HuH-7 (cell line): ENCODE data around the gene CDCA4.
"Not testable (repeated sequence)": the region's sequence is repeated elsewhere in the genome, so short reads cannot be mapped to it uniquely, and the experiment has no call there.

ENCODE experiments used
- DNase-seq: peaks from one replicate; pipeline ENCODE4 v3.0.0; 2011; ENCODE audit warnings: low spot score

CDCA4 gene

DNA sequence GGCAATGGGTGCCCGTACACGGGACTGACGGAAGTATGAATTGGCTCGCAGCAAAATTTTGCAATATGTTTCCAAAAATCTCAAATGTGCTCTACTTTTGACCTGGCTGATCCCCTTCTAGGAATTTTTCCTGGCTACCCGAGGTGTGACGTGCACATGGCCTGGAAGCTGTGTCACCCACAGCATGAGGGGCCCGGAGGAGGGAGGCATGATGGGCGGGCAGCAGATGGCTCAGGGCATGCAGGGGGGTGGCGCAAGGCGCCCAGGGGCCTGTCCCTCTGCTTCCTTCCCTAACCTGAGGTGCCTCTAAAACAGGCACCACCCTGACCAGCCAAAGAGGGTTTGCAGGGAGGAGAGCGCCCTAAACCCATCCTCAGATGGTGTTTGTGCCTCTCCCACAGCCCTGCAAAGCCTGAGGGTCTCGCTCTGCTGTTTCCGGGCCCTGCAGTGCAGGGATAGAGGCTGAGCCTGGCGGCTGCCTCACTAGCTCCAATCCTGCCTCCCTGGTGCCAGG is 37.7 kb upstream of the CDCA4 start:
- DNase-seq = no peak

DNA sequence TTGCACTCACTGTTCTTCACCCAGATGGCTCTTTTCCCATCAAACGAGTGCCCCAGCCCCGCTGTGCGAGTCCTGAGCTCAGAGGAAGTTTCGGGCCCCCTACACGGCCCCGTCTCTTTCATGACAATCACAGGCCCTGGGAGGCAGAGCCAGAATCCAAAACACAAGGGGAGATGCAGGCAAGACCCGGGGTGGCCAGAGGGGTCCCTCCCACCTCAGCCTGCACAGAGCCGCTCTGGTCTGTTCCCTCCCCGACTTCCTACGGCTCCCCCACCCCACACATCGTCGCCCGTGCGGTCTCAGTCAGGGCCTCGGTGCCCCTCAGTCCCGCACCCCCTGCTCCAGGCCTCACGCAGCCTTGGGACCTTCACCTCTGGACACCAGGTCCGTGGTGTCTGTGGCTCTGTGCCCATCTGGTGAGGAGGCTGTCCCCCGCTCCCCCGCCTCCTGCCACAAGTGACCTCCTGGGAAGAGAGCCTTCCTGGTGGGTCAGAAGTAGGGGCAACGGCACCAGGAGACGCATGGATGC is 35.5 kb upstream of the CDCA4 start:
- no peak for DNase-seq

DNA sequence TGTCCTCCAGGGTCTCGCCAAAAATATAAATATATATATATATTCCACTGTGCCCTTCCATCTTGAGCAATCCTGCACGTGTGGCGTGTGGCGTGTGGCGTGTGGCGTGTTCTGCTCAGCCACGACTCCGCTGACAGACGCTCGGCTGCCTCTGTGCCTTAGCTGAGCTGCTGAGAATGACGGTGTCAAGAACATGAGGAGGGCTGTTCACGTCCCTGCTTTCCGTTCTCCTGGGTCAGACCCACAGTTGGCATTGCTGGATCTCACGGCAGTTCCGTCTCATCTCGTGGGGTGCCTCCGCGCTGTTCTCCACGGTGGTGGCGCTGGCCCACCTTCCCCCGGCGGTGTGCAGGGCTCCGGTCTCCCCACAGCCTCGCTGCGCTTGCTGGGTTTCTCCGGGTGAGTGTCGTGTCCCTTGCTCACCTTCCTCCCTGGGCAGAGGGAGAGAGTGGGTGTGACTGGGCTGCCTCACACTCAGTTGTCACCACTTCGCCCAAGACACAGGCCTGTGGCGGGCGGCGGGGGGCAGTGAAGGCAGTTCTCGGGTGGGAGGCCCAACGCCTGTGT is 34.9 kb upstream of the CDCA4 start:
- no peak for DNase-seq

DNA sequence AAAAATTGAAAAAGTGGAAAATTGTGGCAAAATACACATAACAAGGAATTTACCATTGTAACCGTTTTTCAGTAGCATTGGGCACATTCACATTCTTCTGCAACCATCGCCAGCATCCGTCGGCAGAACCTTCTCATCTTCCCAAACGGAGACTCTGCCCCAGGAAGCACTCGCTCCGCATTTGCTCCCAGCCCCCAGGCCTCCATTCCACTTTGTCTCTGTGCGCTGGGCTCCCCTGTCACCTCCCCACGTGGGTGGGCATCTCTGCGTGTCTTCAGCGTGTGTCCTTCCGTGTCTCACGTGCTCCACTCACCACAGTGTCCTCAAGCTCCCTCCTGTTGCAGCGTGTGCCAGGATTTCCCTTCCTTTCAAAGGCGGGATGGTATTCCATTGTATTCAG is 34.5 kb upstream of the CDCA4 start:
- DNase-seq = no peak

DNA sequence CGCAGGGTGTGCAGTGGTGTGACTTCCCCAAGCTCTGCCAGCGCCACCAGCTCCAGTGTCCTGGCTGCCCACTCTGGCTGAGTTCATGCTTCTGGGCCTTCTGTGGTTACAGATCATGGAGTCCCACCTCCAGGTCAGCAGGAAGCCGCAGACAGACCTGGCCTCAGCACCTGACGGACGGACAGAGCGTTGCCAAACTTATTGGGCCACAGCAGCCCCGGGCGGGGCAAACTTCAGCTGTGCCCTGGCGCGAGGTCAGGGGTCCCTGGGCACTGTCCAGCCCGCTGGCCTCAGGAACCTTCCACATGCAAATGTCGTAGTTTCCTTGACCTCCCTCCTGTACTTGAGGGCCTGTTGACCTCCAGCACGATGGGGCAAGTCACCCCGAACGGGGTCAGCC is 33.1 kb upstream of the CDCA4 start:
- no peak for DNase-seq

DNA sequence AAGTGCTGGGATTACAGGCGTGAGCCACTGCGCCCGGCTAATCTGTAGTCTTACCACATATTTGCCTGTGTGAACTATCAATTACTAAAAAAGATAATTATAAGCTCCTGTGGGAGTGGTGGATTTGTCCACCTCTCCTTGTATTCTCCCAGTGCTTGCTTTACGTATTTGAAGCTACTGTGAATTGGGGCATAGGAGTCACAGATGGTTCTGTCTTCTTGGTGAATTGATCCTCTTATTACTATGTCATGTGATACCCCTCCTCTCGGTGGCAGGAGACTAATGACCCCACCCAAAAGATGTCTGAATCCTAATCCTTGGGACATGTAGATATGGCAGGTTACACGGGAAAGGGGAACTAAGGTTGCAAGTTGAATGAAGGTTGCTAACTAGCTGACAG is 32.5 kb upstream of the CDCA4 start:
- DNase-seq = no peak

DNA sequence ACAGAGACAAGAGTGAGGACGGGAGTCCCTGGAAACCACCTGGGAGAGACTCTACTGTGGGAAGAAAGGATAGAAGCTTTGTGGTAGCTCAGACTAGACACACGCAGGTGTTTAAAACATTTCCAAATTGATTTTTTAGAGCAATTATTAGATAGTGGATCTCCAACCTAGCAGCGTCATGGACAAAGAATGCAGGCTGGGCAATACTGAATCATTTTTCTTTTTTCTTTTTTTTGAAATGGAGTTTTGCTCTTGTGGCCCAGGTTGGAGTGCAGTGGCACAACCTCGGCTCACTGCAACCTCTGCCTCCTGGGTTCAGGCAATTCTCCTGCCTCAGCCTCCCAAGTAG is 31.2 kb upstream of the CDCA4 start:
- no peak for DNase-seq

DNA sequence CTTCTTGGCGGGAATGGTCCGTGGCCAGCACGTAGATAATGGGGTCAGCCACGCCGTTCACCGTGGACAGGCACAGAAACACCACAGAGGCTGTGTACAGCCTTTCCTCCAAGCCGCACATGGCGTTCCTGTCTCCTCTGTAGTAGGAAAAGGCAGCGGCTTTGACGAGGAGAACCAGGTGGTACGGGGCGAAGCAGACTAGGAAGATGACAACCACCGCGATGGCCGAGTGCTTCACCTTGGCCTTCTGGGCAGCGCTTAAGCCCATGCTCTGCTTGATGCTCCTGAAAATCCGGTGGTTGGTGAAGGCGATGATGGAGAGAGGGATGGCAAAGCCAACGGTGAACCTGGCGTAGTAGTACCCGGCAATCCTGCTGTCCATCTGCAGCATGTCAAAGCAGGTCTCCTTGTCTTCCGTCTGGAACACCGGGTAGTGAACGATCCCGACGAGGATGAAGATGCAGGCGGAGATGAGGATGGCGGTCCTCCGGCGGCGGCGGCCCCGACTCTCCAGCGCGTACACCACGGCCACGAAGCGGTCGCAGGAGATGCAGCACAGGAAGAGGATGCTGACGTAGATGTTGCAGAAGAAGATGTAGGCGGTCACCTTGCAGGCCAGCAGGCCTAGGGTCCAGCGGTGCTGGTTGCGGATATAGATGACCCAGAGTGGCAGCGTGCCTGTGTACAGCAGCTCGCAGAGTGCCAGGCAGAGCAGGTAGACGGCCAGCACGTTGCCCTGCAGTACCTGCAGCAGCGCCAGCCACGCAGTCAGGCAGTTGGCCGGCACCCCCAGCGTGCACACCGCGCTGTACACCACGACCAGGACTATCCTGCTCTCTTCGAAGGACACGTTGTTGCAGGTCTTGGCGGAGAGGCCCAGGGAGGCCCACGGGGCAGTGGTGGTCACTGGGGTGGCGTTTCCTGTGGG is 30.6 kb upstream of the CDCA4 start:
- DNase-seq = no peak

DNA sequence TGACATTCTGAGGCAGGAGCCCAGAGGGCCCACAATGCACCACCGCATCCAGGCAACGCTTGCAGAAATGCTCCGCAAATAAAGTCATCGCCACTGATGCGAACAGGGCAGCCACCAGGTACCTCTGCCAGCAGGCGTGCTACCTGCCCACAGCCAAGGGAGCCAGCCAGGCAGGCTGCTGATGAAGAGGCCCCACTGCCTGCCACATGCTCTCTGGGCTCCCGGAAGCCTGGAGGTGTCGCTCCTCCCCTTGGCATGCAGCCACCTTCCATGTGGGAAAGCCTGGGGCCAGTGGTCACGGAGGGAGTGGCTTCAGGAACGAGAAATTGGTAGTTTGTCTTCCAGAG is 29.6 kb upstream of the CDCA4 start:
- DNase-seq = no peak

DNA sequence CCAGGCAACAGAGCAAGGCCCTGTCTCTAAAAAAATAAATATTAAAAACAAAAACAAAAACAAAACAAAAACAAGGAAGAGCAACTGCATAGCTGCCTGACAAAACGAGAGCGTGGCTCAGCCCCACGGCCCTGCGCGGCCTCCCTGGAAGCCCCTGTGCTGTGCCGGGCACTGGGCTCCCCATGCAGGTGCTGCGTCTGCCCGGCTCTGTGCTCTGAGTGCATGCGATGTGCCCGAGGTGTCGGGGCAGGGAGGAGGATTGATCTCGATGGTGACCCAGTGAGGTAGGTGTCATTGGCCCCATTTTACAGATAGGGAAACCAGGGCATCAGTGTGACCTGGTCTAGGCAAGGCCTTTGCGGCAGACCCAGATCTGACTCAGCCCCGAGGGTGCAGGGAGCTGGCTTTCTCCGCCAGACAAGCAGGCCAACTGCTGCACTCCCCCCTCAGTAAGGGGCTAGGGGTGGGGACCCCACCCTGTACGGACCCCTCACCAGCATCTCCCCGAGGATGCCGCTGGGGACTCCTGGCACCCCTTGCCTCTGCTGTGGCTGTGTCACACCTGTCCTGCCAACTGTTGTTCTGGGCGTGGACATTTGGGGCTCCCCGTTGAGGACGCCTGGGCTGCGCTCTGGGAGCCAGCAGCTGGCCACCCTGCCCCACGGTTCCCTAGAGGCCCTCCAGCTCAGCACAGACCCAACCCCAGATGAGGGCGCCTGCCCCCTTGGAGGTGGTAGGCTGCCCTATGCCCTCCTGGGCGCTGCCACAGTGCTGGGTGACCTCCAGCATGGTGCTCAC is 29.1 kb upstream of the CDCA4 start:
- DNase-seq = no peak

DNA sequence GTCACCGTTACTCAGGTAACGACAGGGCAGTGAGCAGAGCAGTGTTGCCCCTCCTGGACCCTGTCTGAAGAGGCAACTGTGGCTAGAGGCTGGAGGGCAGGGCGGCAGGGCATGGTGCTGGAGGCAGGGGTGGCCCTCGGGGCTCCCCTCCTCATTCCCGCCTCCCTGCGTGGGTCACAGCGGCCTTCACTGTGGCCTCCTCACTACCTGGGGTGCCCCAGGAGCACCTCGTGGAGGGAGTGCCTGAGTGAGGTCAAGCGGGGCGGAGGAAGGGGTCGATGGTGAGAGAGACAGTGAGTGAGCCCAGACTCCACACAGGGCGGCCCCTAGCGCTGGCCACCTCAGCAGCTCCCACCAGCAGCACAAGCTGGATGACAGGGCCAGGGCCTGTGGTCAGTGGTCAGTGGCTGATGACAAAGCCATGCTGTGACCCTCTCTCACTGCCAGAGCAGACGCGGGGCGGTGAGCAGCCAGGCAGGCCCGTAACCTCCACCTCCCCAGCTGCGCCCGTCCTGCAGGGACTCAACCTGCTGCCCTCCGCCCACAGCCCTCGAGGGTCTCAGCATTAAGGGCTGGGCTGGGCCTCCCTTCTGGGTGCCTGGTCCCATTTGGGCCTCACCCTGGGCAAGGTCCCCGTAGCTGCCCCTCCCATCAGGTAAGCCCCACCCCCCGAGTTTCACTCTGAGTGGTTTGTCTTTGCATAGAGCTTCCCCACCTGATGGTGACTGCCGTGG is 26.6 kb upstream of the CDCA4 start:
- no peak for DNase-seq

DNA sequence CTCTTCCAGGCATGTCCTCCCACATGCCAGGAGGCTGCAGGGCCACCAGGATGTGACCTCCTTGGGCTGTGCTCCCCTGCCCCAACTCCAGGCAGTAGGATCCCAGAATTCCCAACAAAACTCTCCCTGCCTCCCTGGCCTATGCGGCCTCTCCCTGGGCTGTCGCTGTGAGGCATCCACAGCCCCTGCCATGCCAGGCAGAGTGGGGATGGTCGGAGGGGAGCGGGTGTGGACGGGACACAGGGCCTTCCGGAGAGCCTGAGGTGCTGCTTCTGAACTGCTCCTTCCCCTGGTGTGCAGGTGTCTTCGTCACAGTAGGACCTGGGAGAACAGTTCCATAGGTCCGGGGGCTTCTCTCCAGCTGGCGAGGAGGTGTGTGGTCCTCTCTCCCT is 26.0 kb upstream of the CDCA4 start:
- peak; percentile 4 for DNase-seq

DNA sequence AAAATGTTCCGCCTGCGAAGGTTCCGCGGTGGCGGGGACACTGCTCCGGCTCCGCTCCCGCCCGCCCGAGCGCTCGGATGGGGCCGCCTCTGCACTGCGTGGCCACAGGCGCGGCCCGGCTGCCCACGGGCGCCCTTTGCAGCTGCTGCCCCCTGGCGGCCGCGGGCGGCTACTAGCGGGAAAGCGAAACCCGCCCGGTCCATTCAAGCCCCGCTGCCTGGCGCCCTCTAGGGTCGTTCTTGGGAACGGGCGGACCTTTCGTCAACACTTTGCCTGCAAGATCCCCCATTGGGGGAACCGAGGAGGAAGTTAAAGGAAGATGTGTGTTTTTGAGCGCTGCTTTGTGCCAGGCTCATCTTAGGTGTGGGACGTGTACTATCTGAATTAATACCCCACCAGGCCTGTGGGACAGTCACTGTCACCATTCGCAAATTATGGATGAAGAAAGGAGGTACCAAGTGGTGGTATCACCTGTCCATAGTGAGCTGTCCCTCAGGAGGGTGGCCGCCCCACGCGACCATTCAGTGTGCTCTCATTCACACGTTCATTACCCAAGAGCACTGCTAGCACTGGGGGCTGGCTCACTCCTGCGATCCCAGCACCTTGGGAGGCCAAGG is 24.9 kb upstream of the CDCA4 start:
- DNase-seq = peak; percentile 97

DNA sequence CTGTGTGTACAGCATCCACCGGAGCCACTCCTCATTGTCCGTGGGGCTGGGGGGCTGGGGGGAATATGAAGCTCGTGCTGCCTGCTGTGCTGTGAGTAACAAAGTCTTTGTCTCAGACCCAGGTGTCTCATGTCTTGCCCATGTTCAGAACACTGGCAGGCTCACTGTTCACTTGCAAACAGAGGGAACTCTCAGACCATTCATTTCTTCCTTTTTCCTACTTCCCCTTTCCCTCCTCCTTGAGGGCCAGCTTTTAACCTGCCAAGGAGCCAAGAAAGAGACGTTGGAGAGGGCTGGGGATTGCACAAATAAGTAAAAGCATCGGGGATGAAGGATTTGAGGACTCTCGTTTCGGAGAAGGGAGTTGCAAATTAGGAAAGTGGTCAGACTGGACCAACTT is 22.8 kb upstream of the CDCA4 start:
- DNase-seq = no peak

DNA sequence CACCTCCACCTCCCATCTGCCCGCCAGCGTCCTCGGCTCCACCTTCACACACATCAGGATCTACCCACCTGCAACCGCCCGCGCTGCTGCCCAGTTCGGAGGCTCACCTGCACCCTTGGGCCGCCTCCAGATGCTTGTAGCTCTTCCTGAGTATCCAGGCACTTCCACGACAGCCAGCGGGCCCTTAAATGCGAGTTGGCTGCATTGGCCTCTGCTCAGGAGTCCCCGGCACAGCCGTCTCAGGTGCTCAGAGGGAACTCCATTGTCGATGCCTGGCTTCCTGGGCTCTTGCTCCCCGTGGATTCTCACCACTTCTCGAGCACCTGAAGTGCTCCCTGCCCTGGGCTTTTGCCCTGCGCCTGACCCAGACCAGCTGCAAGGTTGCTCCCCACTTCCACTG is 21.9 kb upstream of the CDCA4 start:
- no peak for DNase-seq

DNA sequence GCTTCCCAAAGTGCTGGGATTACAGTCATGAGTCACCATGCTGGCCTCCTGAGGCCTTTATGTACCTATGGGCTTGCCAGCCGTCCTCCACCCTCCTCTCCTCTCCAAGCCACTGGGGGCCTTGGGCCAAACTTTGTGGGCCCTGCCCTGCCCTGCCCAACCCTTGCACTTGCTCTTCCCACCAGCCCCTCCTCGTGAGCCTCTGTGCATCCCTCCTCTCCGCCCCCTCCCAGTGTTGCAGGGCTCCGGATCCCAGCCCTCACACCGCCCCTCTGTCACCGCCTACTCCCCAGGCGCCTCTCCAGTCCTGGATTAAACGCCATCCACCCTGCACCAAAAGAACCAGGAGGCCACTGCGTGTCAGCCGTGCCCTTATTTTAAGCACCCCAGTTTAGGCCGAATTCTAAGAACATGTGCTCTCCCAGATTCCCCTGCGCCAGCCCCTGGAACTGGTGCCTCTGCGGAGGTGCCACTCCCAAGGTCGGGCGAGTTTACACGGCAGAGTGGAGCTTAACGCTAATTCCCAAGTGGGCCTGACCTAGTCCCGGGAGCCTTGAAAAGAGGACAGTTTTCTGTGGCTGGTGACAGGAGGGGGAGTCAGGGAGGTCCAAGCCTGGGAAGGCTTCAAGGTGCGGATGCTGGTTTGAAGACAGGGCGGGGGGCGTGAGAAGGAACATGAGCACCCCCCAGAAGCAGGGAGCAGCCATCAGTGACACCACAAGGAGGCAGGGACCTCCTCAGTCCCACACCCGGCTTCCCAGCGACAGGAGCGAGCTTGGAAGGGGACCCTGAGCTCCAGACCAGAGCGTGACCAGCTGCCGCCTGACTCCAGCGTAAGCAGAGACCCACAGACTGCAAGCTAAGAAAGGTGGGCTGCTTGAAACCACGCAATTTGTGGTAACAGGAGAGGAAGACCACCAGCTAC is 21.2 kb upstream of the CDCA4 start:
- peak; percentile 5 for DNase-seq

DNA sequence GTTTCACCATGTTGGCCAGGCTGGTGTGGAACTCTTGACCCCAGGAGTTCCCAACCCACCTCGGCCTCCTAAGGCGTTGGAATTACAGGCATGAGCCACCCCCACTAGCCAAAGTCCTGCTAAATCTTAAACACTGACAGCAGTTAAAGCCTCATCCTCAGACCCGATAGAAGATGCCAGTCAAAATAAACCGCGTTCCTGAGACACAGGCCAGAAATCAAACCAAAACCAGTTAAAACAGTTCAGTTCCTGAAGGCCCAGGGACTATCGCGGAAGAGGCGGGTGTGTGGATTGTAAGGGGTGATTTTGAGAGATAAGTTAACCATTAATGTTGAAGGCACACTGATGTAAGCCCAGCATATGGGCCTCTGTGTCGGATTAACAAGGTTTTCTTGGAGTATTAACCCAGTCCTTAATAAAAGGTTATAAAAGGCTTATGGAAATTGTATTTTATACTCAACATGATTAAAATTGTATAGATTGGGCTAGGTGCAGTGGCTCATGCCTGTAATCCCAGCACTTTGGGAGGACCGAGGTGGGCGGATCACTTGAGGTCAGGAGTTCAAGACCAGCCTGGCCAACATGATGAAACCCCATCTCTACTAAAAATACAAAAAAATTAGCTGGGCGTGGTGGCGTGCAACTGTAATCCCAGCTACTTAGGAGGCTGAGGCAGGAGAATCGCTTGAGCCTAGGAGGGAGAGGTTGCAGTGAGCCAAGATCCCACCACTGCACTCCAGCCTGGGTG is 18.7 kb upstream of the CDCA4 start:
- peak; percentile 19 for DNase-seq

DNA sequence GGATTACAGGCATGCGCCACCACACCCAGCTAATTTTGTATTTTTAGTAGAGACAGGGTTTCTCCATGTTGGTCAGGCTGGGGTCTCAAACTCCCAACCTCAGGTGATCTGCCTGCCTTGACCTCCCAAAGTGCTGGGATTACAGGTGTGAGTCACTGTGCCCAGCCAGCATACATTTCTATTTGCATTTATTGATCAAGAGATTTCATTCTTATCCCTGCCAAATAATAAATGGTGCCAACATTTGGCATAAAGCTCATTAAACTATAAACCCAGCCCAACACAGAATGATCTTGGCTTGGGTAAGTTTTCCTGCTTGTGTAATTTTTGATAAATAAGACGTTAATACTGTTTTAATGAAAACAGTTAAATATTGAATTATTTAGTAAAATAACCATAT is 14.7 kb upstream of the CDCA4 start:
- not testable (repeated sequence) for DNase-seq

DNA sequence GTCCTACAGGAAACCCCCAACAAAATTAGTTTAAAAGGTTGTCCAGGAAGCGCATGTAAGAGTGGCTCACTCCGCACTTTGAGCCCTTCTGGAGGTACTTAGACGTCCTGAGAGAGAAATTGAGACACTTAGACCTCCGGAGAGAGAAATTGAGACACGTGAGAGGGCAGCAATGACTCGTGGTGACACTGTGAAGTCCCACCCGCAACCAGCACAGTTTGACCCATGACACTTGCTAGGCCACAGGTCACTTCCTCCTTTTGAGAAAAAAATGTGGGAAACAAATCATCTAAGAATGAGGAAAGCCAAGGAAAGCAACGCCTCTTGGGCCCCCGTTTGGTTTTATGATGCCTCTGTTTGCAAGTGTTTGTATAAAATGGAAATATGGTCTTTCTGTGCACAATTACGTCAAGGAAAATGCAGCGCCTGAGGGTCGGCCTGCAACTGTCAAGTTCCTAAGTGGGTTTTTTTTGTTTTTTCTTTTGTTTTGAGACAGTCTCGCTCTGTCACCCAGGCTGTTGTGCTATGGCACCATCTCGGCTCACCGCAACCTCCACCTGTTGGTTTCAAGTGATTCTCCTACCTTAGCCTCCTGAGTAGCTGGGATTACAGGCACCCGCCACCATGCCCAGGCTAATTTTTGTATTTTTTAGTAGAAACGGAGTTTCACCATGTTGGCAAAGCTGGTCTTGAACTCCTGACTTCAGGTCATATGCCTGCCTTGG is 13.6 kb upstream of the CDCA4 start:
- DNase-seq = no peak
